HG02852 (cell line): ENCODE results near the gene GREM1.

Experiments
- ATAC-seq: cut with Tn5 transposase; IDR thresholded peaks from one replicate; pipeline ENCODE4 v1.9.1; 2021; ENCODE audit warnings: mild to moderate bottlenecking, moderate library complexity; ENCODE audit not compliant: unreplicated experiment

Gene GREM1

GRCh38 chr15:32694222-32694983 lies 23.4 kb upstream of the GREM1 start:
- ATAC-seq = no peak

GRCh38 chr15:32698773-32699390 lies 18.9 kb upstream of the GREM1 start:
- ATAC-seq = no peak

GRCh38 chr15:32700501-32701150 lies 17.2 kb upstream of the GREM1 start:
- no peak for ATAC-seq

GRCh38 chr15:32701863-32702262 lies 15.9 kb upstream of the GREM1 start:
- no peak for ATAC-seq

- ATAC-seq = no peak
These were observed 13.3 kb upstream of the GREM1 start for GRCh38 chr15:32704395-32704981.

- no peak for ATAC-seq
These were observed 12.4 kb upstream of the GREM1 start for GRCh38 chr15:32705446-32705845.

- ATAC-seq = no peak
These were observed 11.1 kb upstream of the GREM1 start for GRCh38 chr15:32706704-32707103.

- no peak for ATAC-seq
These were observed 10.4 kb upstream of the GREM1 start for GRCh38 chr15:32707436-32707835.

GRCh38 chr15:32709295-32710033 lies 8.3 kb upstream of the GREM1 start:
- no peak for ATAC-seq

GRCh38 chr15:32715276-32715675 lies 2.5 kb upstream of the GREM1 start:
- no peak for ATAC-seq

- no peak for ATAC-seq
These were observed 1.4 kb upstream of the GREM1 start for GRCh38 chr15:32716216-32716914.

GRCh38 chr15:32716915-32717425 lies 834 bp upstream of the GREM1 start:
- no peak for ATAC-seq

- no peak for ATAC-seq
These were observed 520 bp downstream of the GREM1 start for GRCh38 chr15:32718227-32718820.

GRCh38 chr15:32718821-32719716 lies 1.3 kb downstream of the GREM1 start:
- no peak for ATAC-seq

- no peak for ATAC-seq
These were observed 3.8 kb downstream of the GREM1 start for GRCh38 chr15:32721596-32721995.

- no peak for ATAC-seq
These were observed 4.3 kb downstream of the GREM1 start for GRCh38 chr15:32722136-32722535.

- ATAC-seq = peak; percentile 91
These were observed 5.6 kb downstream of the GREM1 start for GRCh38 chr15:32723171-32723948.
